Neuron (in vitro differentiated cells): ENCODE results near the gene TRPT1.

Experiments used
- H2AFZ ChIP-seq: one replicate; pipeline ENCODE4 v1.6.1; 2013; ENCODE audit warnings: low read depth, mild to moderate bottlenecking, inconsistent platforms, low read length, moderate library complexity
- H3K27me3 ChIP-seq: one replicate; pipeline ENCODE4 v1.6.1; 2013; ENCODE audit warnings: low read length; ENCODE audit not compliant: insufficient read depth
- H3K36me3 ChIP-seq: one replicate; pipeline ENCODE4 v1.6.1; 2013; ENCODE audit warnings: low read length; ENCODE audit not compliant: insufficient read depth
- H3K4me1 ChIP-seq: one replicate; pipeline ENCODE4 v1.6.1; 2013; ENCODE audit warnings: low read length; ENCODE audit not compliant: insufficient read depth
- H3K4me3 ChIP-seq: 2 replicates; pipeline ENCODE4 v1.5.1; 2013; ENCODE audit warnings: mild to moderate bottlenecking, low read length, moderate library complexity
- H3K9me3 ChIP-seq: one replicate; pipeline ENCODE4 v1.6.1; 2013; ENCODE audit warnings: low read length

Gene TRPT1, protein sequence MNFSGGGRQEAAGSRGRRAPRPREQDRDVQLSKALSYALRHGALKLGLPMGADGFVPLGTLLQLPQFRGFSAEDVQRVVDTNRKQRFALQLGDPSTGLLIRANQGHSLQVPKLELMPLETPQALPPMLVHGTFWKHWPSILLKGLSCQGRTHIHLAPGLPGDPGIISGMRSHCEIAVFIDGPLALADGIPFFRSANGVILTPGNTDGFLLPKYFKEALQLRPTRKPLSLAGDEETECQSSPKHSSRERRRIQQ

DNA sequence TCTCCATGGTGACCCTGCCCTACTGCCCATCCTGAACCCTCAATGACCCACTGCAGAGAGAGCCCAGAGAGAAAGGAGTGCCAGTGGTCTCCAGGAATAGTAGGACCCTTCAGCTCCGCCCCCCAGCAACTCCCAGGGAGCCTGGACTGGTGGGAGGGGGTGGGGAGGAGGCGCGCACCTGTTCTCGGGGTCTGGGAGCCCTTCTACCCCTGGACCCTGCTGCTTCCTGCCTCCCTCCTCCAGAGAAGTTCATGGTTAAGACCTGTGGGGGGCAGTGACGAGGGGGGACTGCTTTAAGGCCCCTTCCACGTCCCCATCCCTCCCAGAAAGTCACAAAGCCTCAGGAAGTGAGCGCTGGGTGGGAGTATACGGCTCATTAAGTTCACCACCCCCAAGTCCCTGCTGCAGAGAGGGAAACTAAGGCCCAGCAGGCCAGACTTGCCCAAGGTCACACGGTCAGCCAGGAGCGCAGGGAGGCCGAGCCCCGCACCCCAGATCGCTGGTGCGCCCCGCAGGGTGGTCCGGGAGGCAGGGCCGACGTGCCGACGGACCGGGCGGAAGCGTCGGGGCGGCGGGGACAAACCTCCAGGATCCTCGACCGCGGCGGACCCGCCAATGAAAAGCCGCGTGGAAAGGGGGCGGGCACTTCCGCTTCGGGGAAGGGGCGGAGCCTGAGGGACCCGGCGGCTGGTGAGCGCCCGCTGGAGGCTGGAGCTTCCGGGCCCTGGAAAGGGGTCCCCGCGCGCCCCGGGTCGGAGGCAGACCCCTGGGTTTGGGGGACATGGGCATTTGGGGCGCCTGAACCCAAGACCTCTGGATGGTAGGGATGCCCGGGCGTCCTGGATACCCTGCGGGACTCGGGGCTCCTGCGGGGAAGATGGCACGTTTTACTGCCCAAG is at the start of gene TRPT1, which contains the start of gene NUDT22:
TRPT1 (minus strand) TSS at position 579 of the 899 bp plus-strand sequence; CDS start at position 253, 326 bp downstream.
NUDT22 (plus strand) TSS at position 667 of the 899 bp plus-strand sequence. CDS start 379 bp downstream, outside the sequence.
- Histone ChIP-seq H3K9me3 (no peaks in the 10 kb centered on the region), H3K4me3 (peak within 1 kb of the TSS; percentile 71), H2AFZ (peak within 1 kb of the TSS; percentile 50), H3K27me3 (no peaks in the 10 kb centered on the region), H3K36me3 (peaks cover 17% of the 10 kb centered on the region), H3K4me1 (peaks cover 32% of the 10 kb centered on the region)

DNA sequence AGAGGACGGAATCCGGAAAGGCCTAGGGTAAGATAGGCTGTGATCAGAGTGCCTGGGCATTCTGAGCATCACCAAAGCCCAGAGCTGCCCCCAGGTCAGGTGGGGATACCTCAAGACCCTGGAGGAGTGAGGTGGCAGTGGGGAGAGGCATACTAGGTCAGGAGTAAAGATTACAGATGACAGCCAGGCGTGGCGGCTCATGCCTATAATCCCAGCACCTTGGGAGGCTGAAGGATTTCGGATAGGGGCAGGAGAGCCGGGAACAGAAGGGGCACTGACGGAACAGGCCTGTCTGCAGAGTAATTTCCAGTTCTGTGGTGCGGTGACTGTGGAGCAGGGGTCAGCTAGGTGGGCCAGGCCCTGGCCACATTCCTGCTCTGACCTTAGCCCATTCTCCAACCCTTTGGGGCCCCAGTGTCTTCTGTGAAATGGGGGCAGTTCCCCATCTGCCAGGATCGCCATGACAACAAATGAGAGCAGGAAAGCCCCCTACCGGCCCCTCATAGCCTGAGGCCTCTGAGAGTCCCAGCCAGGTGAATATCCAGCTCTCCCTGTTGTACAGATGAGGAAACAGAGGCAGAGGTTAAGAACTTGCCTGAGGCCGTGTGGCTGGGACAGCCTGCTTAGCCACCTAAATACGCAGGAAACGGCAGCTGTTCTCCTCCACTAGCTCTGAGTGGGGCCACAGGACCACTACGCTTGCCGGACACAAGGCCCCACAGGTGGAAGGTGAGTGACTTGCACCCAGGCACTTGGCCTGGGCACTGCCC is 49.2 kb upstream of the TRPT1 start:
- Histone ChIP-seq H3K9me3 (no peaks in the 10 kb centered on the region), H3K4me3 (no peak overlapping the region), H2AFZ (no peak overlapping the region), H3K27me3 (no peaks in the 10 kb centered on the region), H3K36me3 (peaks cover 22% of the 10 kb centered on the region), H3K4me1 (peaks cover 21% of the 10 kb centered on the region)

DNA sequence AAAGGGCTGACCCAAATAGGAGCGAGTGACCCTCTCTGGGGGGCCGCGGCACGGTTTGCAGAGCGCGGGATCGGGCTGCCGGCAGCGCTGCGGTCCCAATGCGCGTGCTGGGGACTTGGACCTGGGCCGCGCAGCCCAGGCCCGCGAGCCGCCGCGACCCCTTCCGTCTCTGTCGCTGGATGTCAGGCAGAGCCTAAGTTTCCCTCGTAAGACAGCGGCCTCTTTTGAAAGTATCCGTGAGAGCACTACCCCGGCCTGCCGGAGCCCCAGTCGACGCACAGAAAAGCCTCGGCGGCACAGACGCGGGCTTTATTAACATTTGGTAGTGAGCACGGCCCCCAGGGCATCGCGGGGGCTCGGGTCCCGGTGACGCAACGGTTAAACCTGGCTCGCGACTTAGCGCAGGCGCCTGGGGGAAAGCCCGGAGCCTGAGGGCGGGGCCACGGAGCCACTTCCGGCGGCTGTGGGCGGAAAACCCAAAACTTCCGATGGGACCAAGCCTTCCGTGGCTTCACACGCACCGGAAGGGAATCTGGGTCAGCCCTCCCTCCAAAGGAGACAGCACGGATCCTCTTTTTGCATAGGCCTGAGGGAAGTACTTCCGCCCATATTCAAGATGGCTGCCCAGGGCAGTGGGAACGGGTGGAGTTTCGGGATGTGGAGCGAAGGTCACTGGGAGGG is 43.7 kb upstream of the TRPT1 start:
- Histone ChIP-seq H2AFZ (peak overlapping the region; percentile 46), H3K9me3 (no peaks in the 10 kb centered on the region), H3K36me3 (peaks cover 7% of the 10 kb centered on the region), H3K27me3 (no peaks in the 10 kb centered on the region), H3K4me3 (peak overlapping the region; percentile 67), H3K4me1 (peaks cover 23% of the 10 kb centered on the region)

DNA sequence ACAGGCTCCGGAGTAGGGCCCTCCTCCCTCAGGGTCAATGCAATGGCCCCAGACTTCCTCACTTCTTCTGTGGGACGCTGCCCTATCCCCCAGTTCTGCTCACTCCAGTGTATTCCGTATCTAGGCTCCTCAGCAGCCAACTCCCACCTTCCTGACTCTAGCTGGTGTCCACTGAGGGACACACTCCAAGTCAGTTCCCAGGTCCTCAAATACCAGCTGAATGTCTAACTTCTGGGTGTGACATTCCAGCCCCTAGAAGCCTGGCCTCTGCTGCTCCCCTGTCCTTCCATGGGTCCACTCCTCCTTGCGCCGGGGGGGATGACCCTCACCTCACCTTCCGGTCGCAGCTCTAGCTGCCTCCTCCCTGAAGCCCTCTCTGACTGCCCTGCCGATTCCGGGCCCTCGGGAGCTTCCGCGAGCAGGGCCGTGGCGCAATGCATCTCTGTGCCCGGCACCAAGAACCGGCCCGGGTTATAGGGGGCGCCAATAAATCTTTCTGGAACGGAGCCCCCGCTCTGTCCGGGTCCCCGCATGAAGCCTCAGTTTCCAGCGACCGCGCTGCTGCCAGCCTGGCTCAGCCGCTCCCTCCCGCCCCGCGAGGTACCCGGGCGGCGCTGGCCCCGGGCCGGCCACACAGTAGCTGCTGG is 43.0 kb upstream of the TRPT1 start:
- H3K27me3 ChIP-seq = no peaks in the 10 kb centered on the region
- H3K36me3 ChIP-seq = peaks cover 7% of the 10 kb centered on the region
- peak overlapping the region; percentile 46 for H2AFZ ChIP-seq
- H3K4me1 ChIP-seq = peaks cover 23% of the 10 kb centered on the region
- H3K4me3 ChIP-seq = peak overlapping the region; percentile 50
- no peaks in the 10 kb centered on the region for H3K9me3 ChIP-seq

DNA sequence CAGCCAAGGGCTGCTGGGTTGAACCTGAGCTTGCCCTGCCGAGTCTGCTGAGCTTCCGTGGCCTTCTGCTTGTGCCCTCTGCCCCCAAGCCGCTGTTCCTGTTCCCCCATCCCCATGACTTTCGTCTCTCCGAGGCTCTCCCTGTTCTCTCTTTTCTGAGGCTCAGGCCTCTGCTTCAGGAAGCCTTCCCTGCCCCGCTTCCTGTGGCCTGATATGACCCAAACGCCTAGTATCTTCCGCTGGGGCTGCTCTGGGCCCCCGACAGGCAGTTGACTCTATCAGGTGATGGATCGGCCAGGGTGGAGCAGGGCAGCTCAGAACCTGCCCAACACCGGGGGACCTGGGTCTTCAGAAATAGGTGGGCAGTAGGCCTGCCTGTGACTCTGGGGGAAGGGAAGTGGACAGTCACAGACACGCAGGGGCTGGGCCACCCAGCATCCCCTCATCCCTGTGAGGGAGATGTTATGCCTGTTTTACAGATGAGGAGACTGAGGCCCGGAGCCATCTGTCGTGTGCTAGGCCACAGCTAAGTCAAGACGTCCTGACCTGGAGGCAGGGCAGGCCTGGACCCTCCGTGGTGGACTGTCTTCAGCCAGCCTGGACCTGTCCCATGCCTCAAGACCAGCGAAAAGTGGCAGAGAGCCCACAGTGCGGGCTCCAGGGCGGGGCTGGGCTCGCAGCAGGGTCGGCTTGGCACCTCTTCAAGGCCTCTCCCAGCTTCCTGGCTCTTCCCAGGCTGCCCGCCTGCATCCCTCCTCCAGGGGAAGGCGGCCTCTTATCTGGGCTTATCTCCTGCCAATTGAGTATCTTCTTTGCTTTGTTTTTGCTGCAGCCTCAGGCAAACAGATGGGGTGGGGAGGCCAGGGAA is 42.3 kb upstream of the TRPT1 start:
- H3K36me3 ChIP-seq = peaks cover 9% of the 10 kb centered on the region
- H3K9me3 ChIP-seq = no peaks in the 10 kb centered on the region
- H3K4me3 ChIP-seq = peak overlapping the region; percentile 50

DNA sequence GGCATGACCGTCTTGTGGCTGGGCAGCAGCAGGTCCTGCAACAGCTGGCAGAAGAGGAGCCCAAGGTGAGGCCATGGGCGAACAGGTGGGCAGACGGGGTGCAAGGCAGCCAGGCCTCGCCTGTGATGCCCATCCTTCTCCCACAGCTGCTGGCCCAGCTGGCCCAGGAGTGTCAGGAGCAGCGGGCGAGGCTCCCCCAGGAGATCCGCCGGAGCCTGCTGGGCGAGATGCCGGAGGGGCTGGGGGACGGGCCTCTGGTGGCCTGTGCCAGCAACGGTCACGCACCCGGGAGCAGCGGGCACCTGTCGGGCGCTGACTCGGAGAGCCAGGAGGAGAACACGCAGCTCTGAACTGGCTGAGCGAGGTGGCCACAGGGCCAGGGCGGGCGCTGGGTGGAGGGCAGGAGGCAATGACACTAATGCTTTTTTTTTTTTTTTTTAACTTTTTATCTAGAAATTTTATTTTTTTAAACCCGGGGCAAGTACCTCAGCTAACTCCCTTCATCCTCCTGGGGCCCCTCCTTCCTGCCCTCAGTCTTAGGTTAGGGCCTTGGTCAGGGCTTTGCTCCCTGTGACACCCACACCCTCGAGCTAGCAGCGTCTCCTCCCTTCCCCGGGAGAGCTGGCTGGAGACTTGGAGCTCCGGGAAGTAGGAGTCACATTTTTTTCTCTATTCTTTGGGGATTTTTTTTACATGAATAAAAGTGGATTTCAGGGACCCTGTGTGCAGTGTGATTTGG is 41.4 kb upstream of the TRPT1 start:
- no peaks in the 10 kb centered on the region for H3K9me3 ChIP-seq

More for the DNA sequence above, 42.3 kb upstream of the TRPT1 start:
- Histone ChIP-seq H3K4me1 (peaks cover 23% of the 10 kb centered on the region), H3K27me3 (no peaks in the 10 kb centered on the region), H2AFZ (no peak overlapping the region)

DNA sequence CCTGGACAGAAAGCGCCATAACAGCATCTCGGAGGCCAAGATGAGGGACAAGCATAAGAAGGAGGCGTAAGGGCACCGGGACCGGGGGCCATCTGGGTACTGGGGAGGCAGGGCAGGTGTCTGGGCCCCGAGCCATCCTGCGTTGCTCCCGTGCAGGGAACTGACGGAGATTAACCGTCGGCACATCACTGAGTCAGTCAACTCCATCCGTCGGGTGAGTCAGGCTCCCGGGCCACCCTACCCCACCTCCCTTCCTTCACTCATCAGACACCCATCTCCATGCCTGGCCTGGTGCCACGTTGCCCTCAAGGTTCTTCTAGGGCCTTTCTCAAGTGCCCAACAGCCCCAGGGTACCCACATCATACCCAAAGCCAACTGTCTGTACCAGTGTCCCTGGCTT is 40.4 kb upstream of the TRPT1 start:
- H2AFZ ChIP-seq = no peak overlapping the region
- H3K4me3 ChIP-seq = no peak overlapping the region
- H3K27me3 ChIP-seq = no peaks in the 10 kb centered on the region
- H3K9me3 ChIP-seq = no peaks in the 10 kb centered on the region
- peaks cover 13% of the 10 kb centered on the region for H3K4me1 ChIP-seq
- H3K36me3 ChIP-seq = peaks cover 27% of the 10 kb centered on the region

More for the DNA sequence above, 41.4 kb upstream of the TRPT1 start:
- Histone ChIP-seq H2AFZ (no peak overlapping the region), H3K4me1 (peaks cover 22% of the 10 kb centered on the region), H3K4me3 (no peak overlapping the region), H3K36me3 (peaks cover 17% of the 10 kb centered on the region), H3K27me3 (no peaks in the 10 kb centered on the region)

DNA sequence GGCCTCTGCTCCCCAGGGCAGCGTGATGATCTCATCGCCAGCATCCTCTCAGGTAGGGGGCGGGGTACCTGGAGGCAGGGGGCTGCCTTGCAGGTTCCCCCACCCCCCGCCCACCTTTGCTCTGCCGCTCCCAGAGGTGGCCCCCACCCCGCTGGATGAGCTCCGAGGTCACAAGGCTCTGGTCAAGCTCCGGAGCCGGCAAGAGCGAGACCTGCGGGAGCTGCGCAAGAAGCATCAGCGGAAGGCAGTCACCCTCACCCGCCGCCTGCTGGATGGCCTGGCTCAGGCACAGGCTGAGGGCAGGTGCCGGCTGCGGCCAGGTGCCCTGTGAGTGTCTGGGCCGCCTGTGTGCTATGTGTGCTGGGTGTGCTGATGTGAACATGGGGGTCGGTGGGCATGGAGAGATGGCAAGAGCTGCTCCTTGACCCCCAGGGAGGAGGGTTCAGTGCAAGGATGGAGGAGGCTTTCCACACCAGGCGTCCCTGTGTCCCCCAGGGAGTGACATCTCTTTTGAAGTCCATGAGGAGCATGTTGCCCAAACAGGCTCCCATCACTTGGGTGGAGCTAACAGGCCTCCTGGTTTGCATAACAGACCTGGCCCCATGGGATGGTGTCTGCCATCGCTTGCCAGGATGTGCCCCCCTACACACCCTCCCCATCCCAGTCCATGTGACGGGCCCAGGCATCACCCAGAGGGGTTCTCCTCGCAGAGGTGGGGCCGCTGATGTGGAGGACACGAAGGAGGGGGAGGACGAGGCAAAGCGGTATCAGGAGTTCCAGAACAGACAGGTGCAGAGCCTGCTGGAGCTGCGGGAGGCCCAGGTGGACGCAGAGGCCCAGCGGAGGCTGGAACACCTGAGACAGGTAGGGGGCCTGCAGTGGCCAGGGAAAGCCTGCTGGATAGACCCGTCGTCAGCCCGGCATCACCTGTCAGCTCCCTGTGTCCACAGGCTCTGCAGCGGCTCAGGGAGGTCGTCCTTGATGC is 39.5 kb upstream of the TRPT1 start:
- H2AFZ ChIP-seq = no peak overlapping the region
- peaks cover 31% of the 10 kb centered on the region for H3K36me3 ChIP-seq
- H3K4me1 ChIP-seq = peaks cover 11% of the 10 kb centered on the region
- H3K27me3 ChIP-seq = no peaks in the 10 kb centered on the region
- no peak overlapping the region for H3K4me3 ChIP-seq
- no peaks in the 10 kb centered on the region for H3K9me3 ChIP-seq

DNA sequence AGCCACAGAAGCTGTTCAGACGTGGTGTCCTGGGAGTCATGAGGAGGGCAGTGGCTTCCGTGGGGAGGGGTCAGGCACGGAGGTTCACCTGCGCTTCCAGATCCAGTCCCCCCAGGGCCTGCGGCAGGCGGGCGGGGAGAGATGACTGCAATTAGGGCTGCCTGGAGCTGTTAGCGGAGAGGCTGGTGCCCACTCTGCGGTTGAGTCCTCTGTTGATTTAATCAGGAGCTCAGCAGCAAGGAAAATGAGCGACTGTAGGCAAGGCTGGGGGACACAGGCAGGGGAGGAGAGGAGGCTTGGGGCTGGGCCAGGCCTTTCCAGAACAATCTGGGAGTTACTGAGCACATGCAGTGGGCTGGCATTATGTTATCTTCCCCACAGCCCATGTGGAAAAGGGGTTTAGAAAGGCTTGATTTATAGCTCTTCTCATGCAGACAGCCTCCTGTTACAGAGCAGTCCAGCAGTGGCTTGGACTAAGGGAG is 38.4 kb upstream of the TRPT1 start:
- Histone ChIP-seq H2AFZ (no peak overlapping the region), H3K27me3 (no peaks in the 10 kb centered on the region), H3K4me1 (peaks cover 9% of the 10 kb centered on the region), H3K9me3 (no peaks in the 10 kb centered on the region), H3K36me3 (peaks cover 40% of the 10 kb centered on the region), H3K4me3 (no peak overlapping the region)

DNA sequence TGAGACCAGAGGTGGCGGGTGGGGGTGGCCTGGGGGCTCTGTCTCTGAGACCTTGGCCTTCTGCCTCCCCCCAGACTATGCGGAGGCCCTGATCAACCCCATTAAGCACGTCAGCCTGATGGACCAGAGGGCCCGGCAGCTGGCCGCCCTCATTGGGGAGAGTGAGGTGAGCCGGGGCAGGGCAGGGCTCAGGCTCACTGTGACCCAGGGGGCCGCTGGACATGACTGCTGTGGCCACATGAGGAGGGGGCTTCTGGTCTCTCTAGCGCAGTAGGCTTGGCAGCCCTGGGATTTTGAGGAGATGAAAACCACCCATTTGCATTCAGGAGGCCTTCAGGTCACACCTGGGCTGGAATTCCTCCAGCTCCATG is 37.9 kb upstream of the TRPT1 start:
- H3K27me3 ChIP-seq = no peaks in the 10 kb centered on the region
- H3K9me3 ChIP-seq = no peaks in the 10 kb centered on the region
- no peak overlapping the region for H2AFZ ChIP-seq
- H3K4me1 ChIP-seq = peaks cover 7% of the 10 kb centered on the region
- no peak overlapping the region for H3K4me3 ChIP-seq
- peaks cover 43% of the 10 kb centered on the region for H3K36me3 ChIP-seq
